Measurements from ENCODE around the gene KCNQ1. TPM values are rescaled to one million over a fixed set of nuclear protein-coding genes. Genes with fewer than 3 reads are reported as not detected.

Gene KCNQ1
- total RNA-seq, 1 donor from 2014 or later, result 3.4 TPM

GRCh38 chr11:2755071-2755470, 310.3 kb downstream of the KCNQ1 start:
- no peaks in the 10 kb centered on the region for H3K4me1 Mint-ChIP-seq (ENCODE audit: low read depth)
- no peak overlapping the region for H3K27ac Mint-ChIP-seq
- no peak for DNase-seq (ENCODE audit: low spot score)
- no peaks in the 10 kb centered on the region for H3K36me3 Mint-ChIP-seq (ENCODE audit: low read depth)
- H3K4me3 Mint-ChIP-seq (ENCODE audit: low read depth), result no peak overlapping the region
- no peaks in the 10 kb centered on the region for H3K27me3 Mint-ChIP-seq (ENCODE audit: low read depth)
- intact Hi-C loops (cut with micrococcal nuclease), result no loop called here
- peaks cover 5% of the 10 kb centered on the region for H3K9me3 Mint-ChIP-seq

DNA sequence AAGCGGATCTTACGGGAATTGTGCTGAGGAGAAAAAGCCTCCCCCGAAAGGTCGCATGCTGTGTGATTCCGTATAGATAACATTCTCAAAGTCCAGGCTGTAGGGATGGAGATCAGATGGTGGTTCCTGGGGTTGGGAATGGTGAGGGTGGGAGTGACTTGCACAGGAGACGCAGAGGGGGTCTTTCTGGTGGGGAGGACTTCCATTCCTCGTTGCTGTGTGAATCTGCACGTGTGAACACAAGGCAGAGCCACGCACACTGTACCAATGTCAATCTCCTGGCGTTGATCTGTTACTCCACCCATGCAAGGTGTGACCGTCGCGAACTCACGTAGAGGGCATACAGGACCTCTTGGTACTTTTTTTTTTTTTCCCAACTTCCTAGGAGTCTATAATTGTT, 313.9 kb downstream of the KCNQ1 start:
- peaks cover 5% of the 10 kb centered on the region for H3K9me3 Mint-ChIP-seq
- DNase-seq (ENCODE audit: low spot score), result no peak
- intact Hi-C loops (cut with micrococcal nuclease), result no loop called here

GRCh38 chr11:2759228-2760195, 314.7 kb downstream of the KCNQ1 start:
- Mint-ChIP-seq H3K9me3 (no peaks in the 10 kb centered on the region), H3K36me3 (ENCODE audit: low read depth) (no peaks in the 10 kb centered on the region), H3K4me1 (ENCODE audit: low read depth) (no peaks in the 10 kb centered on the region), H3K4me3 (ENCODE audit: low read depth) (no peak overlapping the region), H3K27ac (no peak overlapping the region), H3K27me3 (ENCODE audit: low read depth) (no peaks in the 10 kb centered on the region)
- intact Hi-C loops (cut with micrococcal nuclease), result no loop called here
- no peak for DNase-seq (ENCODE audit: low spot score)

More for the DNA sequence above, 313.9 kb downstream of the KCNQ1 start:
- no peak overlapping the region for H3K4me3 Mint-ChIP-seq (ENCODE audit: low read depth)
- no peaks in the 10 kb centered on the region for H3K27me3 Mint-ChIP-seq (ENCODE audit: low read depth)
- H3K4me1 Mint-ChIP-seq (ENCODE audit: low read depth), result no peaks in the 10 kb centered on the region
- no peaks in the 10 kb centered on the region for H3K36me3 Mint-ChIP-seq (ENCODE audit: low read depth)
- H3K27ac Mint-ChIP-seq, result no peak overlapping the region

DNA sequence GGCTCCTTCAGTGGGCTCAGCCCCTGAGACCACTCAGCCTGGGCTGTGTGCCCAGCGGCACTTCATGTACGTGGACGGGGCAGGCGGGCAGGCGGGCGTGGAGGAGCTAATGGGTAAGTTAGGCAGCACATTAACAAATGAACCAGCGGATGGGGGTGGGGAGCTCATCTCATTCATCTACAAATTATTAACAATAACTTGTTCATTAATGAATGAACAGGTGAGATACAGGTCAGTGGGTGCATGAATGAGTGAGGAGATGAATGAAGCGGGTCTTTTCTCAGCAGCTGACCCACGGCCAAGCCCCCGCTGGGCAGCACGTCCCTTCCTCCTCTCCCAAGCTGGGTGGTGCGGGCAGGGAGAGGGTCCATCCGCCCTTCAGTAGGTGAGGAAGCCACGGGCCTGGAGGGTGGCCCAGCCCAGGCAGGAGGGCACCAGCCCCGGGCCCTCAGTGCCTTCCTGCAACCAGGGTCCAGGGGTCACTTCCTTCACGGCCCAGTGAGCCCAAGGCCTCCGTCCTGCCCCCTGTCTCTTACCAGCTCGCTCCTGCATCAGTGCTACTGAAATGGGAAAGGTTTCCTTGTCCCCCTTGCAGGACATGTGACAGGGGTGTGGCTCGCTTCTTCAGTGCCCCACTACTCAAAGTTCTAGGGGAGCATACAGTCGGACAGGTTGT, 315.5 kb downstream of the KCNQ1 start:
- peaks cover 2% of the 10 kb centered on the region for H3K27me3 Mint-ChIP-seq (ENCODE audit: low read depth)
- intact Hi-C loops (cut with micrococcal nuclease), result no loop called here
- no peaks in the 10 kb centered on the region for H3K4me1 Mint-ChIP-seq (ENCODE audit: low read depth)
- no peak overlapping the region for H3K4me3 Mint-ChIP-seq (ENCODE audit: low read depth)
- DNase-seq (ENCODE audit: low spot score), result no peak
- H3K36me3 Mint-ChIP-seq (ENCODE audit: low read depth), result no peaks in the 10 kb centered on the region
- H3K27ac Mint-ChIP-seq, result no peak overlapping the region
- no peaks in the 10 kb centered on the region for H3K9me3 Mint-ChIP-seq

GRCh38 chr11:2761131-2762030, 316.6 kb downstream of the KCNQ1 start:
- H3K27ac Mint-ChIP-seq, result no peak overlapping the region
- no peaks in the 10 kb centered on the region for H3K4me1 Mint-ChIP-seq (ENCODE audit: low read depth)
- peaks cover 6% of the 10 kb centered on the region for H3K9me3 Mint-ChIP-seq
- intact Hi-C loops (cut with micrococcal nuclease), result no loop called here
- H3K27me3 Mint-ChIP-seq (ENCODE audit: low read depth), result peaks cover 7% of the 10 kb centered on the region
- DNase-seq (ENCODE audit: low spot score), result no peak
- no peak overlapping the region for H3K4me3 Mint-ChIP-seq (ENCODE audit: low read depth)
- H3K36me3 Mint-ChIP-seq (ENCODE audit: low read depth), result no peaks in the 10 kb centered on the region

DNA sequence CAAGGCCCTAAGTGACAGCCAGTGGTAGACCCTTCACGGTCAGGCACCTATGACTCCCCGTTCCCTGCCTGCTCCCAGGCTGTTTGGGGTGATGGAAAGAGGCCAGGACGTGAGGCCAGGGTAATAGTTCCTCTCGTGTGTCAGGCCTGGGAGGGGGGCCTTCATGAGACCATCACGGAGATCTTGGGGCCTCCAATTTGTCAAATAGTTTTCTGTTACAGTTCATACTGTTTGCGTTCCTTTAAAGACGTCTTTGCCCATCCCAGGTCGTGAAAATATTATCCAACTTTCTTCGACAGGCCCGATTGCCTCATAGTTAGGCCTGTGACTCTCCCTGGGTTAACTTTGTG, 317.2 kb downstream of the KCNQ1 start:
- Mint-ChIP-seq H3K9me3 (peaks cover 6% of the 10 kb centered on the region), H3K27me3 (ENCODE audit: low read depth) (peaks cover 9% of the 10 kb centered on the region), H3K4me1 (ENCODE audit: low read depth) (no peaks in the 10 kb centered on the region), H3K27ac (no peak overlapping the region), H3K4me3 (ENCODE audit: low read depth) (no peak overlapping the region), H3K36me3 (ENCODE audit: low read depth) (no peaks in the 10 kb centered on the region)
- no peak for DNase-seq (ENCODE audit: low spot score)
- intact Hi-C loops (cut with micrococcal nuclease), result no loop called here

- Mint-ChIP-seq H3K9me3 (peaks cover 6% of the 10 kb centered on the region), H3K36me3 (ENCODE audit: low read depth) (no peaks in the 10 kb centered on the region), H3K4me3 (ENCODE audit: low read depth) (no peak overlapping the region), H3K4me1 (ENCODE audit: low read depth) (no peaks in the 10 kb centered on the region), H3K27me3 (ENCODE audit: low read depth) (peaks cover 9% of the 10 kb centered on the region), H3K27ac (no peak overlapping the region)
- DNase-seq (ENCODE audit: low spot score), result no peak
- intact Hi-C loops (cut with micrococcal nuclease), result no loop called here
These were observed 317.6 kb downstream of the KCNQ1 start for GRCh38 chr11:2762451-2762850.

DNA sequence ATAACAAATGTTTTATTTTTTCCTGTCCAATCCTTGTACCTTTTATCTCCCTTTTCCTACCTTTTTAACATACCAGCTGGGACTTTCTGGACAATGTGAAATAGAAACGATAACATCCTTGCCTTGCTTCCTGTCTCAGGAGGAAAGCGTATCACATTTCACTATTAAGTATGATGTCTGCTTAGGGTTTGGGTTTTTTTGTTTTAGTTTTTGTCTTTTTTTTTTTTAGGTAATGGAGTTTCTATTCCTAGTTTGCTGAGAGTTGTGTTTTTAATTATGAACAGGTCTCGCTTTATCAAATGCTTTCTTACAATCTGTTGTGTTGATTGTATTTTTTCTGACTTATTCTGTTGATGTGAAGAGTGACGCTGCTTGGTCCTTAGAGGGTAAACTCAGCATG, 319.2 kb downstream of the KCNQ1 start:
- intact Hi-C loops (cut with micrococcal nuclease), result no loop called here
- peaks cover 9% of the 10 kb centered on the region for H3K27me3 Mint-ChIP-seq (ENCODE audit: low read depth)
- no peak for DNase-seq (ENCODE audit: low spot score)
- H3K9me3 Mint-ChIP-seq, result peaks cover 6% of the 10 kb centered on the region
- no peaks in the 10 kb centered on the region for H3K4me1 Mint-ChIP-seq (ENCODE audit: low read depth)
- no peak overlapping the region for H3K27ac Mint-ChIP-seq
- H3K36me3 Mint-ChIP-seq (ENCODE audit: low read depth), result no peaks in the 10 kb centered on the region
- H3K4me3 Mint-ChIP-seq (ENCODE audit: low read depth), result no peak overlapping the region

GRCh38 chr11:2765491-2765890, 320.7 kb downstream of the KCNQ1 start:
- no peak for DNase-seq (ENCODE audit: low spot score)
- H3K9me3 Mint-ChIP-seq, result peaks cover 6% of the 10 kb centered on the region
- intact Hi-C loops (cut with micrococcal nuclease), result no loop called here
- H3K4me1 Mint-ChIP-seq (ENCODE audit: low read depth), result no peaks in the 10 kb centered on the region
- no peak overlapping the region for H3K27ac Mint-ChIP-seq
- H3K27me3 Mint-ChIP-seq (ENCODE audit: low read depth), result peaks cover 9% of the 10 kb centered on the region
- no peak overlapping the region for H3K4me3 Mint-ChIP-seq (ENCODE audit: low read depth)
- H3K36me3 Mint-ChIP-seq (ENCODE audit: low read depth), result no peaks in the 10 kb centered on the region

DNA sequence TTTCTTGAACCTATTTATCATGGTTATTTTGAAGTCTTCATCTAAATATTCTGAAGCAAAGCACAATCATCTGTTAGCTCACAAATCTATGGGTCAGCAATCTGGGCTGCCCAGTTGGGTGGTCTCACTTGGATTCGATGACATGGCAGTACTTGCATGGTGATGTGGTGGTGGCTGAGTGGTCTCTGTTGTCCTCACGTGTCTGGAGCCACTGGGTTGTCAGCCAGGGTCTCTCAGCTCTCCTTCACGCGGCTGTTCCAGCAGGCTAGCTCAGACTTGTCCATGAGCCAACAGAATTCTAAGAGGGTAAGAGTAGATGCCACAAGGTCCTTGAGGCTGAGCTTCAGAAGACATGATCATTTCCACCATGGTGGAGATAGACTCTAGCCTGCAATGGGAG, 321.4 kb downstream of the KCNQ1 start:
- intact Hi-C loops (cut with micrococcal nuclease), result no loop called here
- no peaks in the 10 kb centered on the region for H3K36me3 Mint-ChIP-seq (ENCODE audit: low read depth)

GRCh38 chr11:2767071-2767470, 322.3 kb downstream of the KCNQ1 start:
- no peak for DNase-seq (ENCODE audit: low spot score)
- no peak overlapping the region for H3K4me3 Mint-ChIP-seq (ENCODE audit: low read depth)
- intact Hi-C loops (cut with micrococcal nuclease), result no loop called here

More for the DNA sequence above, 321.4 kb downstream of the KCNQ1 start:
- DNase-seq (ENCODE audit: low spot score), result no peak
- Mint-ChIP-seq H3K4me1 (ENCODE audit: low read depth) (no peaks in the 10 kb centered on the region), H3K9me3 (peaks cover 6% of the 10 kb centered on the region), H3K27me3 (ENCODE audit: low read depth) (peaks cover 9% of the 10 kb centered on the region), H3K27ac (no peak overlapping the region), H3K4me3 (ENCODE audit: low read depth) (no peak overlapping the region)

DNA sequence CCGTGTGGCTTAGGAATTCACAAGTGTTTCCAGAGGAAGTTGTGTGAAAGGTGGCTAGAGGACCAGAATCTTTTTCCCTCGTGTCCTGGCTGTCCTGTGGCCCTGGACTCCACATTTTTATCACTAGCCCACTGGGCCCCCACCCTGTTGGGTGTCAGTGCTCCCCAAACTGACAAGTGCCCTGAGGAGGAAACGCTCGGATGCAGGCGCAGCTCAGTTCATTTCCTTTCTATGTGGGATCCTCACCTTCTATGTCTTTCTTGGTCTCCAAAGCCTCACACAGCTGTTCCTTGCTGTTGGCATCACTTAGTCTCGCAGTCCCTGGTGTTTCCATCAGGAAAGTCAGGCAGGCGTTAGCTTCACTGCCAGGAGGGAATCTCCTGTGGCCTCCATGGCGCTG, 323.0 kb downstream of the KCNQ1 start:
- H3K27ac Mint-ChIP-seq, result no peak overlapping the region
- peaks cover 6% of the 10 kb centered on the region for H3K9me3 Mint-ChIP-seq
- intact Hi-C loops (cut with micrococcal nuclease), result no loop called here
- DNase-seq (ENCODE audit: low spot score), result no peak
- no peaks in the 10 kb centered on the region for H3K36me3 Mint-ChIP-seq (ENCODE audit: low read depth)
- H3K4me1 Mint-ChIP-seq (ENCODE audit: low read depth), result peaks cover under 1% of the 10 kb centered on the region
- H3K4me3 Mint-ChIP-seq (ENCODE audit: low read depth), result no peak overlapping the region
- H3K27me3 Mint-ChIP-seq (ENCODE audit: low read depth), result peaks cover 9% of the 10 kb centered on the region

More at GRCh38 chr11:2767071-2767470, 322.3 kb downstream of the KCNQ1 start:
- Mint-ChIP-seq H3K36me3 (ENCODE audit: low read depth) (no peaks in the 10 kb centered on the region), H3K27ac (no peak overlapping the region), H3K4me1 (ENCODE audit: low read depth) (no peaks in the 10 kb centered on the region), H3K27me3 (ENCODE audit: low read depth) (peaks cover 9% of the 10 kb centered on the region), H3K9me3 (peaks cover 6% of the 10 kb centered on the region)
